Sciatic nerve (tissue), 1 donor: ENCODE measurements around the gene HINT3. TPM values are rescaled to one million over a fixed set of nuclear protein-coding genes. Genes with fewer than 3 reads are reported as not detected.

Experiments
- total RNA-seq: library from RNA; stranded (reverse); fragmentation: NEBNext Ultra II Directional; extraction: Animal tissue kit (Norgen Biotek cat#: 25700); gene quantifications from one replicate; pipeline ENCODE4 v1.2.1, GENCODE V29; 2021
- donor health status: DM: no; HTN: no; CAD: no.

The HINT3 gene
- total RNA-seq, 1 donor from 2014 or later = 25.0 TPM

Other genes with a start within 250 kb of the HINT3 start
- gene HEY2, start 207.1 kb upstream of the HINT3 start, total RNA-seq = 4.3 TPM
- gene NCOA7, start 165.8 kb upstream of the HINT3 start, total RNA-seq = 69.0 TPM
- 29.2 TPM for gene TRMT11, start 29.8 kb downstream of the HINT3 start, total RNA-seq